ENCODE results near the gene IDH3B. TPM values are rescaled to one million over a fixed set of nuclear protein-coding genes. Genes with fewer than 3 reads are reported as not detected.

Gene IDH3B
- total RNA-seq, 2 experiments from 2014 or later, result 109 to 114 TPM

DNA sequence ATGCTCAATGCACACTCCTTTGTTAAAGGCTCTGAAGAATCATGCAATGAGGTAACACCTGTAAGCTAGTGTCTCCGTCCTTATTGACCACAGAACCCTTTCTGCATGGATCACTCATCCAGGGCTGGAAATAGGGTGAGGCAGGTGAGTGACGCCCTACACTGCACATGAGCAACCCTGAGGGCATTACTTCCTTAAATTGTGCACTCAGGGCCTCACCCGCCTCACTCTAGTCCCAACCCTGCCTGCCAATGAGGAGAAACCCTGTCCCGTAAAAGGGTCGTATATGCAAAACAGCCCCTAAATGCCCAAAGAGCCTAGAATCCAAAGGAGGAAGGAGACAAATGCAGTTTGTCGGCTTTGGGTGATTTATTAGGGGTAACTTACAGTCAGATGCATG lies 45.2 kb downstream of the IDH3B start:
- intact Hi-C loops (cut with micrococcal nuclease), result no loop called here
- ChIA-PET POLR2A (no interaction called here), CTCF (no interaction called here)
- DNase-seq, result no peak
- TF ChIP-seq, protein P1, sequence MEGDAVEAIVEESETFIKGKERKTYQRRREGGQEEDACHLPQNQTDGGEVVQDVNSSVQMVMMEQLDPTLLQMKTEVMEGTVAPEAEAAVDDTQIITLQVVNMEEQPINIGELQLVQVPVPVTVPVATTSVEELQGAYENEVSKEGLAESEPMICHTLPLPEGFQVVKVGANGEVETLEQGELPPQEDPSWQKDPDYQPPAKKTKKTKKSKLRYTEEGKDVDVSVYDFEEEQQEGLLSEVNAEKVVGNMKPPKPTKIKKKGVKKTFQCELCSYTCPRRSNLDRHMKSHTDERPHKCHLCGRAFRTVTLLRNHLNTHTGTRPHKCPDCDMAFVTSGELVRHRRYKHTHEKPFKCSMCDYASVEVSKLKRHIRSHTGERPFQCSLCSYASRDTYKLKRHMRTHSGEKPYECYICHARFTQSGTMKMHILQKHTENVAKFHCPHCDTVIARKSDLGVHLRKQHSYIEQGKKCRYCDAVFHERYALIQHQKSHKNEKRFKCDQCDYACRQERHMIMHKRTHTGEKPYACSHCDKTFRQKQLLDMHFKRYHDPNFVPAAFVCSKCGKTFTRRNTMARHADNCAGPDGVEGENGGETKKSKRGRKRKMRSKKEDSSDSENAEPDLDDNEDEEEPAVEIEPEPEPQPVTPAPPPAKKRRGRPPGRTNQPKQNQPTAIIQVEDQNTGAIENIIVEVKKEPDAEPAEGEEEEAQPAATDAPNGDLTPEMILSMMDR (IDR thresholded peaks at IDR 0.05), result no peak
- Mint-ChIP-seq H3K4me3 (no peak overlapping the region), H3K36me3 (ENCODE audit: low read depth) (no peaks in the 10 kb centered on the region), H3K27ac (no peak overlapping the region), H3K4me1 (ENCODE audit: low read depth) (peaks cover 6% of the 10 kb centered on the region), H3K9me3 (no peaks in the 10 kb centered on the region), H3K27me3 (peaks cover 17% of the 10 kb centered on the region)
- no peak for ATAC-seq

DNA sequence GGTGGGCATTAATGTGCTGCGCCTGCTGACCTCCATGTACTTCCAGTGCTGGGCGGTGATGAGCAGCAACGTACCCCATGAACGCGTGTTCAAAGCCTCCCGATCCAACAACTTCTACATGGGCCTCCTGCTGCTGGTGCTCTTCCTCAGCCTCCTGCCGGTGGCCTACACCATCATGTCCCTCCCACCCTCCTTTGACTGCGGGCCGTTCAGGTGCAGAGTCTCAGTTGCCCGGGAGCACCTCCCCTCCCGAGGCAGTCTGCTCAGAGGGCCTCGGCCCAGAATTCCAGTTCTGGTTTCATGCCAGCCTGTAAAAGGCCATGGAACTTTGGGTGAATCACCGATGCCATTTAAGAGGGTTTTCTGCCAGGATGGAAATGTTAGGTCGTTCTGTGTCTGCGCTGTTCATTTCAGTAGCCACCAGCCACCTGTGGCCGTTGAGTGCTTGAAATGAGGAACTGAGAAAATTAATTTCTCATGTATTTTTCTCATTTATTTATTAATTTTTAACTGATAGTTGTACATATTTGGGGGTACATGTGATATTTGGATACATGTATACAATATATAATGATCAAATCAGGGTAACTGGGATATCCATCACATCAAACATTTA lies 46.8 kb downstream of the IDH3B start:
- no peak overlapping the region for H3K27ac Mint-ChIP-seq
- ATAC-seq, result no peak
- DNase-seq, result no peak
- intact Hi-C loops (cut with micrococcal nuclease), result no loop called here
- H3K4me3 Mint-ChIP-seq, result no peak overlapping the region
- no peaks in the 10 kb centered on the region for H3K9me3 Mint-ChIP-seq
- TF ChIP-seq, protein P1 (IDR thresholded peaks at IDR 0.05), result no peak
- POLR2A ChIA-PET, result no interaction called here
- peaks cover 18% of the 10 kb centered on the region for H3K27me3 Mint-ChIP-seq
- CTCF ChIA-PET, result no interaction called here
- no peaks in the 10 kb centered on the region for H3K36me3 Mint-ChIP-seq (ENCODE audit: low read depth)
- H3K4me1 Mint-ChIP-seq (ENCODE audit: low read depth), result peaks cover 6% of the 10 kb centered on the region

DNA sequence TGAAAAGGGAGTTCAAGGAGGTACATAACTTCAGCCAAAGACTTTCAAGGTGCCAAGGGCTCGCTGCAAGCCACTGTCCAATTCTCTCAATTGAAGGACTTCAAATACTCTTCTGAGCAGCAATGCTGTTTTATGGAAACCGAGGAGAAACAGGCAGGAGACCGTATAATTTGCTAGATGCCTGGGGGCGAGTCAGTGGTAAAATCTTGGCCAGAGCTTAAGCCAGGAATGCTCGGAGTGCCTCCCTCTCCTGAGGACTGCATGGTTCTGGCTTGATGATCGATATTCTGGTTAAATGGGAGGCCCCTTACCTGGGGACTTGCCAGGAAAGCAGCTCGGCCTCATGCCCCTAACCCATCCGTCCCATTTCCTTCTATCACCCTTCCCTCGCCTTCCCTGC lies 47.4 kb downstream of the IDH3B start:
- ATAC-seq (no peak), DNase-seq (no peak)
- Mint-ChIP-seq H3K9me3 (no peaks in the 10 kb centered on the region), H3K4me1 (ENCODE audit: low read depth) (peaks cover 6% of the 10 kb centered on the region), H3K4me3 (no peak overlapping the region), H3K27ac (no peak overlapping the region), H3K36me3 (ENCODE audit: low read depth) (no peaks in the 10 kb centered on the region), H3K27me3 (peaks cover 18% of the 10 kb centered on the region)
- TF ChIP-seq, protein P1 (IDR thresholded peaks at IDR 0.05), result no peak
- POLR2A ChIA-PET, result no interaction called here
- intact Hi-C loops (cut with micrococcal nuclease), result no loop called here
- CTCF ChIA-PET, result no interaction called here

DNA sequence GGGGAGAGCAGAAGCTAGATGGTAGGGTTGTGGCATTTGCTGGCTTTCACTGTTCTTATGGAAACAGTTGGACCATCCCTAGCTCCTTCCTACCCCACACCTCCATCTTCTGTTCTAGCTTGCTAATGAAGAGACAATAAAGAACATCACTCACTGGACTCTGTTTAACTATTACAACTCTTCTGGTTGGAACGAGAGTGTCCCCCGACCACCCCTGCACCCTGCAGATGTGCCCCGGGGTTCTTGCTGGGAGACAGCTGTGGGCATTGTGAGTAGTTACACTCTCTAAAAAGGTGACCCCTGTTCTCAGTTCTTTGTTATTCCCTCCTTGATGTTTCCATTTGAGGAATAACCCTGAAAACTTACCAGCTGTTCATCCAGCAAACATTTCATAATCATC lies 51.9 kb downstream of the IDH3B start:
- ATAC-seq (no peak), DNase-seq (no peak)
- ChIA-PET CTCF (no interaction called here), POLR2A (no interaction called here)
- Mint-ChIP-seq H3K27ac (no peak overlapping the region), H3K36me3 (ENCODE audit: low read depth) (no peaks in the 10 kb centered on the region), H3K4me1 (ENCODE audit: low read depth) (no peaks in the 10 kb centered on the region), H3K9me3 (peaks cover 5% of the 10 kb centered on the region), H3K27me3 (peaks cover 22% of the 10 kb centered on the region), H3K4me3 (no peak overlapping the region)
- intact Hi-C loops (cut with micrococcal nuclease), result no loop called here
- TF ChIP-seq, protein P1 (IDR thresholded peaks at IDR 0.05), result no peak

DNA sequence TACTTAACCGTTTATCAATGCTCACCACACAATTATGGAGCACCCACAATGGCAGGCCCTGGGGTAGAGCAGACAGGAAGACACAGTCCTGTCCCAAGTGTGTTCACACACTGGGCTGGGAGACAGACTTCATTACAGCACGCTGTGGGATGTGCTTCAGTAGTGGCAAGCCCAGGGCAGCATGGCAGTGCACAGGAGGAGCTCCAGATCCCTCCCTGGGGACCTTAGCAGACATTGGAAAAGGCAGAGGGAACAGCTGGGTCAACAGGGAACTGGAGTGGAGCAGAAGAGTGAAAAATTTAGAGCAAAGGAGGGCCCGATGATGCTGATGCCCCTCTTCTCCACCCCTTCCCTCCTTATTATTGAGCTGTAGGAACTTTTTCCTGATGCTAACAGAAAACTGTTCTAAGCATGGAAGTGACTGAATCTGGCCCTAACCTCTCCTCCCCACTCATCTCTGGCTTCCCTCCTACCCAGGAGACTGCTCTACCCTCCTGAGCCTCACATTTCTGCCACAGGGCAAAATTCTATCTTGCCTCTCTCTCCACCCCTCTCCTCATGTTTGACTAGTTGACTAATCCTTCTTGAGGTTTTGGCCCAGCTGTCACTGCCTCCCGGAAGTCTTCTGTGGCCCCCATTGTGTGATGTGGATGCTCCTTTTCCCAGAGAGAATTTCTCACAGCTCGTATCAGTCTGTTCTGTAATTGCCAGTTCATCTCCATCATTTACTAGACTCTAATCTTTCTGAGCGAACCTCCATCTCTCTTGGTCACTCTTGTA lies 52.9 kb downstream of the IDH3B start:
- TF ChIP-seq, protein P1 (IDR thresholded peaks at IDR 0.05), result no peak
- ATAC-seq (no peak), DNase-seq (no peak)
- no peaks in the 10 kb centered on the region for H3K4me1 Mint-ChIP-seq (ENCODE audit: low read depth)
- no peaks in the 10 kb centered on the region for H3K36me3 Mint-ChIP-seq (ENCODE audit: low read depth)
- no peak overlapping the region for H3K4me3 Mint-ChIP-seq
- H3K27me3 Mint-ChIP-seq, result peaks cover 20% of the 10 kb centered on the region
- ChIA-PET POLR2A (no interaction called here), CTCF (no interaction called here)
- peaks cover 5% of the 10 kb centered on the region for H3K9me3 Mint-ChIP-seq
- intact Hi-C loops (cut with micrococcal nuclease), result no loop called here
- H3K27ac Mint-ChIP-seq, result no peak overlapping the region

Measured in activated CD8-positive, alpha-beta T cell treated with anti-CD3 and anti-CD28 coated beads for 36 hours (primary cell).